Mesendoderm (in vitro differentiated cells): ENCODE measurements around the gene PRKAR1B.

Experiments
- DNase-seq: peaks from one replicate; pipeline ENCODE4 v3.0.0; 2013
- H2AK5ac ChIP-seq: 2 replicates; pipeline ENCODE4 v1.6.1; 2013; ENCODE audit warnings: low read length, inconsistent platforms
- H2BK120ac ChIP-seq: 2 replicates; pipeline ENCODE4 v1.6.1; 2013; ENCODE audit warnings: low read depth, mild to moderate bottlenecking, low read length, moderate library complexity, mixed read lengths
- H2BK15ac ChIP-seq: replicated peaks from 2 replicates; pipeline ENCODE4 v1.6.1; 2013; ENCODE audit warnings: low read depth, mild to moderate bottlenecking, moderate library complexity
- H2BK5ac ChIP-seq: 2 replicates; pipeline ENCODE4 v1.6.1; 2013; ENCODE audit warnings: low read length, inconsistent platforms
- H3K18ac ChIP-seq: 2 replicates; pipeline ENCODE4 v1.6.1; 2013; ENCODE audit warnings: mild to moderate bottlenecking, low read length, mixed read lengths
- H3K23ac ChIP-seq: one replicate; pipeline ENCODE4 v1.6.1; 2013; ENCODE audit warnings: low read length
- H3K27ac ChIP-seq: 2 replicates; pipeline ENCODE4 v1.5.1; 2013; ENCODE audit warnings: low read depth, mild to moderate bottlenecking, inconsistent platforms, low read length, moderate library complexity
- H3K27me3 ChIP-seq: 2 replicates; pipeline ENCODE4 v1.6.1; 2013; ENCODE audit warnings: low read length, control low read depth, mild to moderate bottlenecking, inconsistent platforms; ENCODE audit not compliant: insufficient read depth, poor library complexity
- H3K36me3 ChIP-seq: 2 replicates; pipeline ENCODE4 v1.6.1; 2013; ENCODE audit warnings: low read length, inconsistent platforms; ENCODE audit not compliant: control insufficient read depth, insufficient read depth
- H3K4ac ChIP-seq: one replicate; pipeline ENCODE4 v1.6.1; 2013; ENCODE audit warnings: low read depth, mild to moderate bottlenecking, low read length, moderate library complexity
- H3K4me1 ChIP-seq: 2 replicates; pipeline ENCODE4 v1.6.1; 2013; ENCODE audit warnings: low read depth, low read length, inconsistent platforms; ENCODE audit not compliant: control insufficient read depth
- H3K4me2 ChIP-seq: 2 replicates; pipeline ENCODE4 v1.6.1; 2013; ENCODE audit warnings: low read length
- H3K4me3 ChIP-seq: 2 replicates; pipeline ENCODE4 v1.5.1; 2013; ENCODE audit warnings: mild to moderate bottlenecking, low read length
- H3K56ac ChIP-seq: one replicate; pipeline ENCODE4 v1.6.1; 2013; ENCODE audit warnings: low read length
- H3K79me1 ChIP-seq: 2 replicates; pipeline ENCODE4 v1.6.1; 2013; ENCODE audit warnings: low read length, inconsistent platforms
- H3K79me2 ChIP-seq: 2 replicates; pipeline ENCODE4 v1.6.1; 2013; ENCODE audit warnings: mild to moderate bottlenecking, low read length; ENCODE audit not compliant: control insufficient read depth, insufficient read depth
- H3K9ac ChIP-seq: 2 replicates; pipeline ENCODE4 v1.6.1; 2013; ENCODE audit warnings: low read length, inconsistent platforms
- H4K5ac ChIP-seq: one replicate; pipeline ENCODE4 v1.6.1; 2013; ENCODE audit warnings: low read length
- H4K8ac ChIP-seq: one replicate; pipeline ENCODE4 v1.6.1; 2013; ENCODE audit warnings: low read depth, mild to moderate bottlenecking, control low read depth, low read length, moderate library complexity
- WGBS: extraction: QIAGEN DNeasy Blood & Tissue Kit; methylation state at CpG from one replicate; pipeline ENCODE4 v1.1.7; 2013; ENCODE audit warnings: low lambda C conversion rate, missing lambda C conversion rate; ENCODE audit not compliant: insufficient coverage; ENCODE audit errors: extremely low coverage; 5-methylcytosine and 5-hydroxymethylcytosine counted together

The PRKAR1B gene

GRCh38 chr7:610141-610530 lies 116.9 kb downstream of the PRKAR1B start:
- no peak overlapping the region for H3K18ac ChIP-seq
- H3K4ac ChIP-seq = no peak overlapping the region
- no peak overlapping the region for H2BK5ac ChIP-seq
- H3K27me3 ChIP-seq = no peaks in the 10 kb centered on the region
- H2BK15ac ChIP-seq = no peak overlapping the region
- H3K36me3 ChIP-seq = no peaks in the 10 kb centered on the region
- no peak overlapping the region for H3K4me3 ChIP-seq
- WGBS = no CpG with 5 or more reads among the region's 10 CpGs
- H3K4me2 ChIP-seq = no peak overlapping the region
- no peak overlapping the region for H2AK5ac ChIP-seq
- no peak overlapping the region for H3K9ac ChIP-seq
- H3K79me2 ChIP-seq = no peaks in the 10 kb centered on the region
- no peaks in the 10 kb centered on the region for H3K4me1 ChIP-seq
- H4K5ac ChIP-seq = no peak overlapping the region
- no peak overlapping the region for H2BK120ac ChIP-seq
- H4K8ac ChIP-seq = no peak overlapping the region
- H3K27ac ChIP-seq = no peak overlapping the region
- DNase-seq = no peak
- no peaks in the 10 kb centered on the region for H3K79me1 ChIP-seq
- H3K23ac ChIP-seq = no peak overlapping the region
- no peak overlapping the region for H3K56ac ChIP-seq

DNA sequence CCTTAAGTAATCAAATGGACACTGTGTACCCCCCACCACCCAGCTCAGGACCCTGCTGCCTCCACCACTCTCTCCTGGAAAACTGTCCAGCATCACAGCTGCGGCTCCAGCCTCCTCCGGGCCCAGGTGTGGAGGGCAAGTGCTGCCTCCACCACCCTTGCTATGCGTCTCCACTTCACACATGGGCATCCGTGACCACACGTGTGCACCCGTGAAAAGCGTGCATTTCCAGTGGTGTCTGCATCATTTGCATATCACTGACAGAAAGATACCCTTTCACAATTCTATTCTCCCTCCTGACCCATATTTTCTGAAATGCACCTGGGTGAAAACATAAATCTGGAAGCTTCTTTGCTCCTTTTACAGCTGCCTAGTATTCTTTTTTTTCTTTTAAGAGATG lies 117.7 kb downstream of the PRKAR1B start:
- no peaks in the 10 kb centered on the region for H3K36me3 ChIP-seq
- no peak overlapping the region for H2AK5ac ChIP-seq
- WGBS = no CpG with 5 or more reads among the region's 7 CpGs
- H2BK120ac ChIP-seq = no peak overlapping the region
- no peak overlapping the region for H3K4me3 ChIP-seq
- H3K27ac ChIP-seq = no peak overlapping the region
- H2BK5ac ChIP-seq = no peak overlapping the region
- no peak overlapping the region for H4K8ac ChIP-seq
- no peaks in the 10 kb centered on the region for H3K79me1 ChIP-seq
- H3K27me3 ChIP-seq = no peaks in the 10 kb centered on the region
- H3K23ac ChIP-seq = no peak overlapping the region
- H3K56ac ChIP-seq = no peak overlapping the region
- H3K79me2 ChIP-seq = no peaks in the 10 kb centered on the region
- no peak overlapping the region for H3K4me2 ChIP-seq
- H4K5ac ChIP-seq = no peak overlapping the region
- H3K18ac ChIP-seq = no peak overlapping the region
- no peak overlapping the region for H3K9ac ChIP-seq
- DNase-seq = no peak
- no peaks in the 10 kb centered on the region for H3K4me1 ChIP-seq
- H2BK15ac ChIP-seq = no peak overlapping the region
- no peak overlapping the region for H3K4ac ChIP-seq

DNA sequence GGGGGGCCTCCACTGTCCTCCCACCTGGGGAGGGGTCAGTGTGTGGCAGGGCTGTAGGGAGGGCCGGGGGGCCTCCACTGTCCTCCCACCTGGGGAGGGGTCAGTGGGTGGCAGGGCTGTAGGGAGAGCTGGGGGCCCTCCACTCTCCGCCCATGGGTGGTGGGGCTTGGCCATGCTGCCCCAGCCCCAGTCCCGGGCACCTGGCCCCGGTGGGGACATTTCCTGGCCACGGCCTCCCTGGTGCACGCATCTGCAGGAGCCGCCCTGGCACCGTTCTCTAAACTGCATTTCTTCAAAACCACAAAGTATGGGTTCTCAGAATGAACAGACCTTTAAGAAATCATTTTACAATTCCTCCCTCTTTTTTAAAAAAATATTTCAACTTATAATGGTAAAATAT lies 118.1 kb downstream of the PRKAR1B start:
- no peak overlapping the region for H3K27ac ChIP-seq
- DNase-seq = no peak
- WGBS = no CpG with 5 or more reads among the region's 8 CpGs

GRCh38 chr7:608361-608760 lies 118.7 kb downstream of the PRKAR1B start:
- no peak for DNase-seq
- H2BK5ac ChIP-seq = no peak overlapping the region
- no peak overlapping the region for H2BK15ac ChIP-seq
- H3K4me3 ChIP-seq = no peak overlapping the region
- no peak overlapping the region for H3K18ac ChIP-seq
- no peaks in the 10 kb centered on the region for H3K79me1 ChIP-seq
- H2AK5ac ChIP-seq = no peak overlapping the region
- H3K27ac ChIP-seq = no peak overlapping the region
- H4K8ac ChIP-seq = no peak overlapping the region
- H3K4ac ChIP-seq = no peak overlapping the region
- no peak overlapping the region for H3K56ac ChIP-seq
- WGBS = no CpG with 5 or more reads among the region's 2 CpGs
- H3K27me3 ChIP-seq = no peaks in the 10 kb centered on the region
- H3K4me1 ChIP-seq = peaks cover 1% of the 10 kb centered on the region
- no peak overlapping the region for H3K9ac ChIP-seq
- no peak overlapping the region for H3K4me2 ChIP-seq
- H4K5ac ChIP-seq = no peak overlapping the region
- no peak overlapping the region for H3K23ac ChIP-seq
- H3K79me2 ChIP-seq = no peaks in the 10 kb centered on the region
- H3K36me3 ChIP-seq = no peaks in the 10 kb centered on the region
- H2BK120ac ChIP-seq = no peak overlapping the region

More for the DNA sequence above, 118.1 kb downstream of the PRKAR1B start:
- Histone ChIP-seq H3K27me3 (no peaks in the 10 kb centered on the region), H3K18ac (no peak overlapping the region), H3K4me1 (no peaks in the 10 kb centered on the region), H3K79me1 (no peaks in the 10 kb centered on the region), H3K9ac (no peak overlapping the region), H2BK120ac (no peak overlapping the region), H3K4ac (no peak overlapping the region), H3K4me3 (no peak overlapping the region), H4K5ac (no peak overlapping the region), H2BK15ac (no peak overlapping the region), H3K56ac (no peak overlapping the region), H3K36me3 (no peaks in the 10 kb centered on the region), H2AK5ac (no peak overlapping the region), H4K8ac (no peak overlapping the region), H3K4me2 (no peak overlapping the region), H2BK5ac (no peak overlapping the region), H3K23ac (no peak overlapping the region), H3K79me2 (no peaks in the 10 kb centered on the region)

- no peak overlapping the region for H2AK5ac ChIP-seq
- no peaks in the 10 kb centered on the region for H3K79me2 ChIP-seq
- H4K8ac ChIP-seq = no peak overlapping the region
- peaks cover 6% of the 10 kb centered on the region for H3K4me1 ChIP-seq
- H3K27me3 ChIP-seq = no peaks in the 10 kb centered on the region
- H3K4me2 ChIP-seq = no peak overlapping the region
- H3K4ac ChIP-seq = no peak overlapping the region
- no CpG with 5 or more reads among the region's 13 CpGs for WGBS
- no peaks in the 10 kb centered on the region for H3K36me3 ChIP-seq
- no peak for DNase-seq
- no peak overlapping the region for H3K9ac ChIP-seq
- H3K56ac ChIP-seq = no peak overlapping the region
- no peak overlapping the region for H2BK120ac ChIP-seq
- no peak overlapping the region for H2BK5ac ChIP-seq
- no peak overlapping the region for H3K4me3 ChIP-seq
- no peak overlapping the region for H3K18ac ChIP-seq
- H4K5ac ChIP-seq = no peak overlapping the region
- no peak overlapping the region for H3K27ac ChIP-seq
- H3K23ac ChIP-seq = no peak overlapping the region
- no peak overlapping the region for H2BK15ac ChIP-seq
- H3K79me1 ChIP-seq = no peaks in the 10 kb centered on the region
Measured at GRCh38 chr7:607938-608337, 119.1 kb downstream of the PRKAR1B start.

DNA sequence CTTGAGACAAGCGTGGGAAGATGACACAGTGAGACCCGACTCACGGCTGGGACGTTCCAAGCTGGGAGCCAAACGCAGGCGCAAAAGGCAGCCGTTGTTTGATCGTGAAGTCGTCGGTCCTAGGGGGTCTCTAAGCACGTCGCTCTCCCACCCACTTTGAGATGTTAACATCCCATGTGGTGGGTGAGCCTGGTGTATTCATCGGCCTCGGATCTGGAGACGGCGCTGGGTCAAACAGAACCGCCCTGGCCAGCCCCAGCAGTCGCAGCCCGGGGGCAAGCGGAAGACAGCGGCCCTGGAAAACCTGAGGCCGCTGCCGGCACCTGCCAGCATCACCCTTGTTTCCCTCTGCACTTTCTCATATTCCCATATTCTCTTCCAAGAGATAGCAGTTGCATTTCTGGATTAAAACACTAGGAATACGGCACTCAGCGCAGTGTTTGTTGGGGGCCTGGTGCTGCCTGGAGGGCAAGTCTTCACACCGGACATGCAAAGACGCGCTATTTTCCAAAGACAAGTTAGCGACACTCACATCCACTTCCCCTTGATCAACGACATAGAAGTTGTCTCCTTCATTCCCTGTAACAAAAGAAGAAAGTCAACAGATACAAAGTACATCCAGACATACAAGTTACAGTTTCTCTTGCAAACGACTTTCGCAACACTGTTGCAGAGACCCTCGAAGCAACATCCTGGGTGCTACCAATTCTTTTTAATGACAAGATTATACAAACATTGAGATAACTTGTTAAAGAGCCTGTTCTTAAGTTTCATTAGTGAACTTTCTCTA lies 121.2 kb downstream of the PRKAR1B start:
- Histone ChIP-seq H3K27me3 (no peaks in the 10 kb centered on the region), H3K36me3 (no peaks in the 10 kb centered on the region), H3K4me1 (peaks cover 8% of the 10 kb centered on the region), H3K79me1 (no peaks in the 10 kb centered on the region), H2BK5ac (no peak overlapping the region), H2BK15ac (no peak overlapping the region), H3K23ac (no peak overlapping the region), H3K4me3 (no peak overlapping the region), H3K27ac (no peak overlapping the region), H3K4me2 (no peak overlapping the region), H2BK120ac (no peak overlapping the region), H3K18ac (no peak overlapping the region), H2AK5ac (no peak overlapping the region), H3K56ac (no peak overlapping the region), H3K9ac (no peak overlapping the region), H3K4ac (no peak overlapping the region), H4K8ac (no peak overlapping the region), H3K79me2 (no peaks in the 10 kb centered on the region), H4K5ac (no peak overlapping the region)
- no CpG with 5 or more reads among the region's 33 CpGs for WGBS
- DNase-seq = no peak
